Activated naive CD8-positive, alpha-beta T cell treated with anti-CD3 and anti-CD28 coated beads for 36 hours (primary cell): Measurements from ENCODE around the gene GRAMD1B. TPM values are rescaled to one million over a fixed set of nuclear protein-coding genes. Genes with fewer than 3 reads are reported as not detected.
A peak's percentile ranks its signal among the peaks of the same experiment; 100 is the strongest.
"Not testable (repeated sequence)": the region's sequence is repeated elsewhere in the genome, so short reads cannot be mapped to it uniquely, and the experiment has no call there.

Experiments used
- DNase-seq: peaks from one replicate; pipeline ENCODE4 v3.0.0; 2021
- H3K27ac Mint-ChIP-seq: one replicate; pipeline ENCODE4 v1.8.0; 2022; ENCODE audit warnings: mild to moderate bottlenecking, moderate library complexity, mixed read lengths
- H3K27me3 Mint-ChIP-seq: one replicate; pipeline ENCODE4 v1.8.0; 2022; ENCODE audit warnings: mild to moderate bottlenecking, mixed read lengths
- H3K36me3 Mint-ChIP-seq: one replicate; pipeline ENCODE4 v1.8.0; 2021; ENCODE audit warnings: mild to moderate bottlenecking, mixed read lengths
- H3K4me1 Mint-ChIP-seq: one replicate; pipeline ENCODE4 v1.8.0; 2021; ENCODE audit warnings: mixed read lengths
- H3K4me3 Mint-ChIP-seq: one replicate; pipeline ENCODE4 v1.8.0; 2022; ENCODE audit warnings: mild to moderate bottlenecking, moderate library complexity, mixed read lengths
- H3K9me3 Mint-ChIP-seq: one replicate; pipeline ENCODE4 v1.8.0; 2022; ENCODE audit warnings: mixed read lengths
- total RNA-seq, 2 experiments: library from RNA; stranded (reverse); gene quantifications; one replicate each; pipeline ENCODE4 v1.2.3, GENCODE V29; 2021

Gene GRAMD1B
- total RNA-seq, 2 experiments from 2014 or later, result 20.3 to 20.6 TPM

DNA sequence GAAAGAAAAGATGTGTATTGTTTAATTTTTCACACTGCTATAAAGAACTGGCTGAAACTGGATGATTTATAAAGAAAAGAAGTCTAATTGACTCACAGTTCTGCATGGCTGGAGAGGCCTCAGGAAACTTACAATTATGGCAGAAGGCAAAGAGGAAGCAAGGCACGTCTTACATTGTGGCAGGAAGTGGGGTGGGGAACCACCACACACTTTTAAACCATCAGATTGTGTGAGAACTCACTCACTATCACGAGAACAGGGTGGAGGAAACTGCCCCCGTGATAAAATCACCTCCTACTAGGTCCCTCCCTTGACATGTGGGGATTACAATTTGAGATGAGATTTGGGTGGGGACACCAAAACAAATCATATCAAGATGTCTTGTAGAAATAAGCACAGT, 229.9 kb downstream of the GRAMD1B start:
- H3K9me3 Mint-ChIP-seq, result peaks cover 16% of the 10 kb centered on the region
- DNase-seq, H3K4me3 Mint-ChIP-seq, H3K36me3 Mint-ChIP-seq: not testable (repeated sequence)
- H3K27ac Mint-ChIP-seq, result peak overlapping the region; percentile 7
- peaks cover 15% of the 10 kb centered on the region for H3K4me1 Mint-ChIP-seq
- H3K27me3 Mint-ChIP-seq, result peaks cover 12% of the 10 kb centered on the region

- Mint-ChIP-seq H3K9me3 (peaks cover 4% of the 10 kb centered on the region), H3K36me3 (no peaks in the 10 kb centered on the region), H3K4me3 (no peak overlapping the region), H3K4me1 (peaks cover under 1% of the 10 kb centered on the region), H3K27me3 (no peaks in the 10 kb centered on the region), H3K27ac (no peak overlapping the region)
- no peak for DNase-seq
These were observed 235.2 kb downstream of the GRAMD1B start for GRCh38 chr11:123665306-123665705.

- Mint-ChIP-seq H3K9me3 (no peaks in the 10 kb centered on the region), H3K4me3 (no peak overlapping the region), H3K4me1 (no peaks in the 10 kb centered on the region), H3K27ac (no peak overlapping the region), H3K27me3 (peaks cover 4% of the 10 kb centered on the region), H3K36me3 (no peaks in the 10 kb centered on the region)
- no peak for DNase-seq
These were observed 240.0 kb downstream of the GRAMD1B start for GRCh38 chr11:123670081-123670480.

DNA sequence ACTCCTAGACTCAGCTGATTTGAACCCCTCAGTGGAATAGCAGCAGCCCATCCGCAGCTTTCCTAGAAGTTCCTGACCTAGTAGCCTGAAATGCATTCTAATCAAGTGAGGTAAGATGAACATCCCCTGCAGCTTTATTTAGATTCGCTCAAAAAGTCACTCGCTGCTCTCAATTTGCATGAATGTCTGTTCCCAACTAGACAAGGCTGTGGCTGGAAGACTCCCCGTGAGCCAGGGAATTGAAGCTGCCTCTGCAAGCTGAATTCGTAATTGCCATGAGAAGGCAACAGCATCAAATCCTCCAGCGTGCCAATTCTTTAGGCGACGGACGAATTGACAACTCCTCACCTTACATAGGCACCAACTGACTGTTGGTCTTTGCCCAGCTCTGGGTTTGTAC, 241.5 kb downstream of the GRAMD1B start:
- Mint-ChIP-seq H3K4me3 (no peak overlapping the region), H3K27ac (no peak overlapping the region), H3K36me3 (no peaks in the 10 kb centered on the region), H3K9me3 (no peaks in the 10 kb centered on the region), H3K27me3 (peaks cover 4% of the 10 kb centered on the region), H3K4me1 (no peaks in the 10 kb centered on the region)
- no peak for DNase-seq

GRCh38 chr11:123672568-123672967, 242.5 kb downstream of the GRAMD1B start:
- Mint-ChIP-seq H3K27me3 (peaks cover 4% of the 10 kb centered on the region), H3K36me3 (no peaks in the 10 kb centered on the region), H3K4me1 (no peaks in the 10 kb centered on the region), H3K27ac (no peak overlapping the region), H3K4me3 (no peak overlapping the region), H3K9me3 (no peaks in the 10 kb centered on the region)
- no peak for DNase-seq

GRCh38 chr11:123674297-123674696, 244.2 kb downstream of the GRAMD1B start:
- Mint-ChIP-seq H3K4me1 (no peaks in the 10 kb centered on the region), H3K9me3 (no peaks in the 10 kb centered on the region), H3K4me3 (no peak overlapping the region), H3K27me3 (peaks cover 4% of the 10 kb centered on the region), H3K27ac (no peak overlapping the region), H3K36me3 (no peaks in the 10 kb centered on the region)
- DNase-seq, result no peak

Other genes with a start within 250 kb of the GRAMD1B start
- under 1 TPM in 1 of 2 experiments, not detected in 1; 0.06 TPM for gene CLMP, start 235.0 kb upstream of the GRAMD1B start, total RNA-seq
- gene SCN3B, start 224.4 kb downstream of the GRAMD1B start, total RNA-seq, result not detected